ENCODE results near the gene DNAJB12. TPM values are rescaled to one million over a fixed set of nuclear protein-coding genes. Genes with fewer than 3 reads are reported as not detected.

Gene DNAJB12
- total and polyA plus RNA-seq, 12 donors, result 36.3 to 67.0 (median 47.8) TPM

GRCh38 chr10:72330069-72330426 lies 24.7 kb downstream of the DNAJB12 start:
- H3K27me3 ChIP-seq, result no peaks in the 10 kb centered on the region
- DNase-seq, result no peak
- H3K4me3 ChIP-seq, result no peak overlapping the region
- H3K4me1 ChIP-seq (replicated peaks in 1 of 2), result peaks cover 55 to 82% of the 10 kb centered on the region in 2 donors
- intact Hi-C loops (cut with DNase I), result loop anchor here (10.0 kb wide), 2 partner anchors 205 to 375 kb away; no protein-coding TSS in a partner anchor
- H3K9me3 ChIP-seq (replicated peaks in 1 of 3), result no peaks in the 10 kb centered on the region
- WGBS, 4 donors, result 36 to 61% (median 52%) methylated on average over 2 of the region's 2 CpGs
- H3K27ac ChIP-seq, result peak overlapping the region; percentile 48 to 100 (median 96)
- H3K36me3 ChIP-seq (replicated peaks in 1 of 2), result no peaks in the 10 kb centered on the region
- TF ChIP-seq POLR2A (IDR thresholded peaks at IDR 0.05), result no peak
- peak in 1 of 6 experiments; percentile 1 for TF ChIP-seq CTCF (IDR thresholded peaks at IDR 0.05)

GRCh38 chr10:72329290-72330068 lies 25.2 kb downstream of the DNAJB12 start:
- TF ChIP-seq POLR2A (IDR thresholded peaks at IDR 0.05) (peak in 1 of 2 donors; percentile 29), CTCF (IDR thresholded peaks at IDR 0.05) (no peak)
- Histone ChIP-seq H3K27me3 (no peaks in the 10 kb centered on the region), H3K9me3 (replicated peaks in 1 of 3) (no peaks in the 10 kb centered on the region), H3K4me1 (replicated peaks in 1 of 2) (peaks cover 49 to 80% of the 10 kb centered on the region in 2 donors), H3K4me3 (no peak overlapping the region), H3K27ac (peak overlapping the region; percentile 48 to 100 (median 96)), H3K36me3 (replicated peaks in 1 of 2) (no peaks in the 10 kb centered on the region)
- intact Hi-C loops (cut with DNase I), result loop anchor here (5.0 to 10.0 kb wide), 4 partner anchors 52 to 375 kb away; partner anchors contain the start of gene DDIT4 (in 1 of the 2)
- DNase-seq, result peak; percentile 22 to 77 (median 73)
- 44 to 68% (median 59%) methylated on average over 6 to 11 of the region's 11 CpGs for WGBS, 4 donors

DNA sequence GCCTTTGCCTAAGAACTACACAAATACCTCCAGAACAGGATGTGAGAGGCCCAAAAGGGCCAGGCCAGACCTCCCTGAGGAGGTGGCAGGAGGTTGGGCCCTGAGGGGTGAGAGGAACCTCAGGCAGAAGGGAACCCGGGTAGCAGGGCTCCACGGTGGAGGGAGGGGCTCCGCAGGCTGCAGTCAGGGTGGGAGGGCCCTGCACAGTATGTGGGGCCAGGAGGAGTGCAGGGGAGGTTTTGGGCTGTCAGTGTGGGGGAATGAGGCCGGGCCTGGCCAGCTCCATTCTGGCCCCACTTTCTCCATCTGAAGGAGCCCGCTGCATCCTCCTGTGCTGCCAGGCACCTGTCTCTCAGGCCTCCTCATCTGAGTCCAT lies 25.9 kb downstream of the DNAJB12 start:
- Histone ChIP-seq H3K36me3 (replicated peaks in 1 of 2) (no peaks in the 10 kb centered on the region), H3K4me1 (replicated peaks in 1 of 2) (peaks cover 45 to 78% of the 10 kb centered on the region in 2 donors), H3K4me3 (no peak overlapping the region), H3K27me3 (no peaks in the 10 kb centered on the region), H3K9me3 (replicated peaks in 1 of 3) (no peaks in the 10 kb centered on the region), H3K27ac (peak overlapping the region; percentile 48 to 100 (median 96))
- 61 to 72% (median 63%) methylated on average over 5 of the region's 5 CpGs for WGBS, 4 donors
- TF ChIP-seq POLR2A (IDR thresholded peaks at IDR 0.05) (no peak), CTCF (IDR thresholded peaks at IDR 0.05) (no peak)
- intact Hi-C loops (cut with DNase I), result loop anchor here (5.0 to 10.0 kb wide), 2 partner anchors 52 to 54 kb away; partner anchors contain the start of gene DDIT4 (in 1 of the 2)
- DNase-seq, result peak in 3 of 7 donors; percentile 20 to 38 (median 26)

DNA sequence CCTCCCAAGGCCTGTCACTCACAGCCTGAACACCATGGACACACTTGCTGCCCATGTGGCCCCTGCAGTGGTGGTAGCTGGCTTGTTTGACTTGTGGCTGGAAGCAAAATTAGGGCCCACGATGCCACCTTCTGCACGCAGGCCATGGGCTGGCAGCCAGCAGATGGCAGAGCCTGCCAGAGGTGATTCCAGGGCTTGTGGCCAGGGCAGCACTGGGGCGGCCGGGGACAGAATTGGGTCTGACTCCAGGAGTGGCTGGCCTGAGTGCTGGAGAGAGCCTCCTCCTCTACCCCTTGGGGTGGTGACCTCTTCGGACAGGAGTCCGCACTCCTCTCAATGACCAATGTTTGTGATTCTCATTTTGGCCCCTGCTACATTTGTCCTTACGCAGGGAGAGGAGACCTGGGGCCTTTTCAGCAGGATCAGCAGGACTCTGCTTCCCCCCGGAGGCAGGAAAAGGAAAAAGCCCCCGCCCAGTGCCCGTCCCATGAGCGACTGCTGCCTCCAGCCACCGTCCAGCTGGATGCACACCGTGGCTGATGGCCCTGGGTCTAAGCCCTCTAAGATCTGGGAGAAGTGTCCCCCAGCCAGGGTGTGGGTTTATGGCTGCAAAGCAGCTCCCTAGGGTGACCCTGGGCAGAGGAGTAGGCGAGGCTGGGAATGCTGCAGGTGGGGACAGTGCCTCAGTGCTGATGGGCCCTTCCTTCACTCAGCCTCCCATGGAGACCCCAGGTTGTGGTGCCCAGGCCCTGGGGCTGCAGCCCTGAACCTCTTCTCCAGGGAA lies 26.5 kb downstream of the DNAJB12 start:
- intact Hi-C loops (cut with DNase I), result loop anchor here (5.0 to 10.0 kb wide), 2 partner anchors 51 to 53 kb away; partner anchors contain the start of gene DDIT4 (in 1 of the 2)
- Histone ChIP-seq H3K36me3 (replicated peaks in 1 of 2) (no peaks in the 10 kb centered on the region), H3K9me3 (replicated peaks in 1 of 3) (no peaks in the 10 kb centered on the region), H3K4me3 (no peak overlapping the region), H3K4me1 (replicated peaks in 1 of 2) (peaks cover 45 to 76% of the 10 kb centered on the region in 2 donors), H3K27ac (peak overlapping the region; percentile 48 to 100 (median 96)), H3K27me3 (no peaks in the 10 kb centered on the region)
- DNase-seq, result peak; percentile 78 to 91 (median 85)
- WGBS, 4 donors, result 11 to 17% (median 17%) methylated on average over 7 to 14 of the region's 14 CpGs; no CpG with 5 or more reads in 1 of the 4 donors
- TF ChIP-seq POLR2A (IDR thresholded peaks at IDR 0.05), result no peak
- peak; percentile 41 to 77 (median 68) for TF ChIP-seq CTCF (IDR thresholded peaks at IDR 0.05)

All from adrenal gland (tissue), 12 donors.